Liver (tissue), 9 donors: ENCODE results near the gene USP40. TPM values are rescaled to one million over a fixed set of nuclear protein-coding genes. Genes with fewer than 3 reads are reported as not detected.
"Not testable (repeated sequence)": the region's sequence is repeated elsewhere in the genome, so short reads cannot be mapped to it uniquely, and the experiment has no call there.

Source experiments
- DNase-seq: peaks from one replicate; pipeline ENCODE4 v3.0.0-alpha.2; 2017; ENCODE audit warnings: low spot score
- H3K27ac ChIP-seq, 2 donors: one replicate each; pipeline ENCODE4 v1.7.0; 2013; ENCODE audit warnings: inconsistent platforms in 2 of 2, low read length in 2 of 2, control low read depth in 1 of 2, low read depth in 1 of 2, mild to moderate bottlenecking in 1 of 2
- H3K27me3 ChIP-seq, 4 donors: one replicate each; pipeline versions ENCODE4 v1.6.1 to v1.7.0; 2013; ENCODE audit warnings: low read length in 3 of 4, inconsistent platforms in 1 of 4, mild to moderate bottlenecking in 1 of 4, moderate library complexity in 1 of 4; ENCODE audit not compliant: control insufficient read depth in 4 of 4, insufficient read depth in 4 of 4
- H3K36me3 ChIP-seq, 4 donors: one replicate each; pipeline versions ENCODE4 v1.6.1 to v1.7.0; 2013; ENCODE audit warnings: low read length in 3 of 4, mild to moderate bottlenecking in 3 of 4, low read depth in 1 of 4, moderate library complexity in 1 of 4; ENCODE audit not compliant: control insufficient read depth in 4 of 4, insufficient read depth in 3 of 4
- H3K4me1 ChIP-seq, 4 donors: one replicate each; pipeline versions ENCODE4 v1.6.1 to v1.7.0; 2013; ENCODE audit warnings: low read length in 3 of 4, mild to moderate bottlenecking in 3 of 4, moderate library complexity in 1 of 4; ENCODE audit not compliant: control insufficient read depth in 4 of 4, insufficient read depth in 4 of 4
- H3K4me3 ChIP-seq, 3 donors: one replicate each; pipeline versions ENCODE4 v1.6.1 to v1.7.0; 2013; ENCODE audit warnings: low read length in 3 of 3, control low read depth in 1 of 3, low read depth in 1 of 3, mild to moderate bottlenecking in 1 of 3
- H3K9ac ChIP-seq, 2 donors: one replicate each; pipeline ENCODE4 v1.7.0; 2013; ENCODE audit warnings: low read length in 2 of 2, mild to moderate bottlenecking in 2 of 2, moderate library complexity in 2 of 2, control low read depth in 1 of 2, low read depth in 1 of 2
- H3K9me3 ChIP-seq, 4 donors: one replicate each; pipeline versions ENCODE4 v1.6.1 to v1.7.0; 2013; ENCODE audit warnings: low read length in 3 of 4; ENCODE audit not compliant: control insufficient read depth in 4 of 4
- EGR1 ChIP-seq, 2 donors: IDR thresholded peaks; 2 replicates each; pipeline ENCODE4 v1.6.1; 2016 to 2018; ENCODE audit warnings: antibody characterized with exemption in 2 of 2, low read depth in 2 of 2
- FOXA1 ChIP-seq: IDR thresholded peaks from 2 replicates; pipeline ENCODE4 v1.6.1; 2016; ENCODE audit warnings: antibody characterized with exemption
- FOXA2 ChIP-seq: IDR thresholded peaks from 2 replicates; pipeline ENCODE4 v1.6.1; 2016; ENCODE audit warnings: antibody characterized with exemption
- GABPA ChIP-seq, 2 donors: IDR thresholded peaks in 1 of 2; conservative IDR thresholded peaks in 1 of 2; 2 replicates each; pipeline ENCODE4 v1.6.1; 2016; ENCODE audit warnings: antibody characterized with exemption in 2 of 2, mild to moderate bottlenecking in 1 of 2, moderate library complexity in 1 of 2
- HNF4A ChIP-seq, 2 donors: conservative IDR thresholded peaks; 2 replicates each; pipeline ENCODE4 v1.6.1; 2016; ENCODE audit warnings: antibody characterized with exemption in 2 of 2, mild to moderate bottlenecking in 2 of 2
- HNF4G ChIP-seq: IDR thresholded peaks from 2 replicates; pipeline ENCODE4 v1.6.1; 2016; ENCODE audit warnings: antibody characterized with exemption
- MAX ChIP-seq: IDR thresholded peaks from 2 replicates; pipeline ENCODE4 v1.6.1; 2016; ENCODE audit warnings: antibody characterized with exemption
- NR2F2 ChIP-seq: IDR thresholded peaks from 2 replicates; pipeline ENCODE4 v1.6.1; 2016; ENCODE audit warnings: antibody characterized with exemption
- RAD21 ChIP-seq, 2 donors: IDR thresholded peaks; 2 replicates each; pipeline ENCODE4 v1.6.1; 2016; ENCODE audit warnings: antibody characterized with exemption in 2 of 2, mild to moderate bottlenecking in 2 of 2
- RXRA ChIP-seq, 2 donors: IDR thresholded peaks; 2 replicates each; pipeline ENCODE4 v1.6.1; 2017 to 2018; ENCODE audit warnings: antibody characterized with exemption in 2 of 2, mild to moderate bottlenecking in 1 of 2
- SP1 ChIP-seq: IDR thresholded peaks from 2 replicates; pipeline ENCODE4 v1.6.1; 2018; ENCODE audit warnings: antibody characterized with exemption, mild to moderate bottlenecking
- YY1 ChIP-seq: IDR thresholded peaks from 2 replicates; pipeline ENCODE4 v1.6.1; 2016; ENCODE audit warnings: antibody characterized with exemption, mild to moderate bottlenecking
- ZBTB33 ChIP-seq: IDR thresholded peaks from 2 replicates; pipeline ENCODE4 v1.6.1; 2016; ENCODE audit warnings: antibody characterized with exemption
- whole genome bisulfite sequencing: extraction: QIAGEN DNeasy Blood & Tissue Kit; methylation state at CpG from one replicate; pipeline ENCODE4 v1.1.7; 2013; 5-methylcytosine and 5-hydroxymethylcytosine counted together
- polyA plus RNA-seq, 2 donors: library from polyadenylated mRNA; stranded (reverse) in 1 of 2; unstranded in 1 of 2; fragments of 200-250 nt in 1 of 2; fragments of >200 nt in 1 of 2; fragmentation: Nextera tagmentation in 1 of 2; extraction: Ambion mirVana in 1 of 2; gene quantifications; one replicate each; pipeline versions ENCODE4 v1.2.1 to v1.2.3, GENCODE V29; 2013 to 2015
- total RNA-seq, 2 donors: library from RNA; depleted of rRNA; stranded (reverse); fragments of >200 nt; gene quantifications; one replicate each; pipeline ENCODE4 v1.2.3, GENCODE V29; 2014
- TF ChIP-seq, protein P1 (sequence below): IDR thresholded peaks from 2 replicates; pipeline ENCODE4 v1.6.1; 2016; ENCODE audit warnings: antibody characterized with exemption
- TF ChIP-seq, protein P2 (sequence below): fragments of 150-350 bp; IDR thresholded peaks from 2 replicates; pipeline ENCODE4 v1.5.1; 2017; ENCODE audit warnings: improper control_type of control experiment, low read depth, low read length; ENCODE audit not compliant: missing input control
- TF ChIP-seq, protein P3 (sequence below): IDR thresholded peaks from 2 replicates; pipeline ENCODE4 v1.6.1; 2016; ENCODE audit warnings: antibody characterized with exemption, mild to moderate bottlenecking
- donor health status: healthy.
- donor health status: healthy.
- donor health status: healthy.
- donor health status: healthy.
- donor health status: healthy.

USP40 gene
- total and polyA plus RNA-seq, 4 donors = 12.0 to 29.0 (median 17.1) TPM

DNA sequence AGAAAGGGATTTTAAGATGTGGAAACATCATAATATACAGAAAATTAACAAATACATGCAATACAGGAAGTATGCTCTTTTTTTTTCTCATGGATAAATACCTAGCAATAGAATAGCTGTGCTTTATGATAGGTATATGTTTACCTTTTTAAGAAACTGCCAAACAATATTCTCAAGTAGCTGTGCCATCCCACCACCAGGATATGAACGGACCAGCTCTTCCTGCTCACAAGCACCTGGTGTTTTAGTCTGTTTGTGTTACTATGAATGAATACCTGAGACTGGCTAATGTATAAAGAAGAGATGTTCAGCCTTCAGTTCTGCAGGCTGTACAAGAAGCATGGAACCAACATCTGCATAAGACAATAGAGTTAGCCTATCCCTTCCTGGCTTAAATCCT, 30.9 kb upstream of the USP40 start:
- Histone ChIP-seq H3K9ac (no peak overlapping the region), H3K36me3 (no peaks in the 10 kb centered on the region), H3K4me1 (peaks cover 0 to 7% (median 3%) of the 10 kb centered on the region in 4 donors), H3K9me3 (no peaks in the 10 kb centered on the region), H3K4me3 (no peak overlapping the region), H3K27me3 (no peaks in the 10 kb centered on the region), H3K27ac (no peak overlapping the region)
- no peak for DNase-seq
- TF ChIP-seq HNF4G = no peak
- TF ChIP-seq ZBTB33 = no peak
- no peak for TF ChIP-seq SP1
- no peak for TF ChIP-seq MAX
- TF ChIP-seq, protein P1, sequence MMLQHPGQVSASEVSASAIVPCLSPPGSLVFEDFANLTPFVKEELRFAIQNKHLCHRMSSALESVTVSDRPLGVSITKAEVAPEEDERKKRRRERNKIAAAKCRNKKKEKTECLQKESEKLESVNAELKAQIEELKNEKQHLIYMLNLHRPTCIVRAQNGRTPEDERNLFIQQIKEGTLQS = no peak
- WGBS = 74% methylated on average over 1 of the region's 1 CpG

GRCh38 chr2:233593201-233593600, 26.6 kb upstream of the USP40 start:
- no peak for DNase-seq
- TF ChIP-seq GABPA (IDR thresholded peaks at IDR 0.05 in 1 of 2, conservative IDR thresholded peaks at IDR 0.05 in 1 of 2) = no peak
- no peak for TF ChIP-seq NR2F2
- TF ChIP-seq EGR1 (IDR thresholded peaks at IDR 0.05; ENCODE audit: low read depth in 2 of 2) = no peak
- TF ChIP-seq, protein P2, sequence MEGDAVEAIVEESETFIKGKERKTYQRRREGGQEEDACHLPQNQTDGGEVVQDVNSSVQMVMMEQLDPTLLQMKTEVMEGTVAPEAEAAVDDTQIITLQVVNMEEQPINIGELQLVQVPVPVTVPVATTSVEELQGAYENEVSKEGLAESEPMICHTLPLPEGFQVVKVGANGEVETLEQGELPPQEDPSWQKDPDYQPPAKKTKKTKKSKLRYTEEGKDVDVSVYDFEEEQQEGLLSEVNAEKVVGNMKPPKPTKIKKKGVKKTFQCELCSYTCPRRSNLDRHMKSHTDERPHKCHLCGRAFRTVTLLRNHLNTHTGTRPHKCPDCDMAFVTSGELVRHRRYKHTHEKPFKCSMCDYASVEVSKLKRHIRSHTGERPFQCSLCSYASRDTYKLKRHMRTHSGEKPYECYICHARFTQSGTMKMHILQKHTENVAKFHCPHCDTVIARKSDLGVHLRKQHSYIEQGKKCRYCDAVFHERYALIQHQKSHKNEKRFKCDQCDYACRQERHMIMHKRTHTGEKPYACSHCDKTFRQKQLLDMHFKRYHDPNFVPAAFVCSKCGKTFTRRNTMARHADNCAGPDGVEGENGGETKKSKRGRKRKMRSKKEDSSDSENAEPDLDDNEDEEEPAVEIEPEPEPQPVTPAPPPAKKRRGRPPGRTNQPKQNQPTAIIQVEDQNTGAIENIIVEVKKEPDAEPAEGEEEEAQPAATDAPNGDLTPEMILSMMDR = no peak
- TF ChIP-seq SP1 = no peak
- no peak for TF ChIP-seq ZBTB33
- no peak for TF ChIP-seq RXRA (IDR thresholded peaks at IDR 0.05)
- TF ChIP-seq, protein P3, sequence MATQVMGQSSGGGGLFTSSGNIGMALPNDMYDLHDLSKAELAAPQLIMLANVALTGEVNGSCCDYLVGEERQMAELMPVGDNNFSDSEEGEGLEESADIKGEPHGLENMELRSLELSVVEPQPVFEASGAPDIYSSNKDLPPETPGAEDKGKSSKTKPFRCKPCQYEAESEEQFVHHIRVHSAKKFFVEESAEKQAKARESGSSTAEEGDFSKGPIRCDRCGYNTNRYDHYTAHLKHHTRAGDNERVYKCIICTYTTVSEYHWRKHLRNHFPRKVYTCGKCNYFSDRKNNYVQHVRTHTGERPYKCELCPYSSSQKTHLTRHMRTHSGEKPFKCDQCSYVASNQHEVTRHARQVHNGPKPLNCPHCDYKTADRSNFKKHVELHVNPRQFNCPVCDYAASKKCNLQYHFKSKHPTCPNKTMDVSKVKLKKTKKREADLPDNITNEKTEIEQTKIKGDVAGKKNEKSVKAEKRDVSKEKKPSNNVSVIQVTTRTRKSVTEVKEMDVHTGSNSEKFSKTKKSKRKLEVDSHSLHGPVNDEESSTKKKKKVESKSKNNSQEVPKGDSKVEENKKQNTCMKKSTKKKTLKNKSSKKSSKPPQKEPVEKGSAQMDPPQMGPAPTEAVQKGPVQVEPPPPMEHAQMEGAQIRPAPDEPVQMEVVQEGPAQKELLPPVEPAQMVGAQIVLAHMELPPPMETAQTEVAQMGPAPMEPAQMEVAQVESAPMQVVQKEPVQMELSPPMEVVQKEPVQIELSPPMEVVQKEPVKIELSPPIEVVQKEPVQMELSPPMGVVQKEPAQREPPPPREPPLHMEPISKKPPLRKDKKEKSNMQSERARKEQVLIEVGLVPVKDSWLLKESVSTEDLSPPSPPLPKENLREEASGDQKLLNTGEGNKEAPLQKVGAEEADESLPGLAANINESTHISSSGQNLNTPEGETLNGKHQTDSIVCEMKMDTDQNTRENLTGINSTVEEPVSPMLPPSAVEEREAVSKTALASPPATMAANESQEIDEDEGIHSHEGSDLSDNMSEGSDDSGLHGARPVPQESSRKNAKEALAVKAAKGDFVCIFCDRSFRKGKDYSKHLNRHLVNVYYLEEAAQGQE = no peak
- TF ChIP-seq MAX = no peak
- TF ChIP-seq, protein P1 = no peak
- no peak for TF ChIP-seq FOXA2
- no peak for TF ChIP-seq FOXA1
- TF ChIP-seq HNF4G = no peak
- no peak for TF ChIP-seq HNF4A (conservative IDR thresholded peaks at IDR 0.05)
- no peak for TF ChIP-seq RAD21 (IDR thresholded peaks at IDR 0.05)
- no peak for TF ChIP-seq YY1
- Histone ChIP-seq H3K9me3 (no peaks in the 10 kb centered on the region), H3K4me1 (peaks cover 0 to under 1% (median 0%) of the 10 kb centered on the region in 4 donors), H3K4me3 (no peak overlapping the region), H3K9ac (no peak overlapping the region), H3K27me3 (no peaks in the 10 kb centered on the region), H3K36me3 (no peaks in the 10 kb centered on the region), H3K27ac (no peak overlapping the region)
- 88% methylated on average over 8 of the region's 8 CpGs for WGBS

DNA sequence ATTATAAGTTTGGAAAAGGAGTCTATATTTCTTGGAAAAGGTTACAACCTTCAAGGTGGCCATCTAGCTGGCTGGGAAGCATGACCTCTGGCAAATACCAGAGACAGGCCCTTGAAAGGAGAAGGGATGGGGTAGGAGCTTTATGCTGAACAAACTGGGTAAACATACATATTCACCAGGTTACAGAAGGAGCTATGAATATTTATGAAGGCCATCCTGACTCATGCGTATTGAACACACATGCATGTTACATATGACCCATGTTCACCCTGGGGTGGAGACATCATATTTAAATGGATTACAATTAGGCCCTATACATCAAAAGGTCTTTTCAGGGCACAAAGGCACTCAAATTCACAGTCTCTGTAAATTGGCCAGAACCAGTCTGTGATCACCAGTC, 26.1 kb upstream of the USP40 start:
- not testable (repeated sequence) for H3K9me3 ChIP-seq, H3K27ac ChIP-seq, H3K27me3 ChIP-seq, H3K36me3 ChIP-seq, DNase-seq, H3K4me3 ChIP-seq, H3K9ac ChIP-seq, H3K4me1 ChIP-seq
- WGBS = 97% methylated on average over 1 of the region's 1 CpG
